SK-N-SH (cell line): Measurements from ENCODE around the gene ME3. TPM values are rescaled to one million over a fixed set of nuclear protein-coding genes. Genes with fewer than 3 reads are reported as not detected.

Source experiments
- CTCF ChIA-PET: fragments of 300-600, 350-600 bp; formaldehyde crosslinking; extraction: SDS; loops from one replicate; lab custom pipeline; 2021; lab: Yijun Ruan, JAX
- POLR2A ChIA-PET: fragments of 350-600 bp; sonication (Branson Sonifier 250); formaldehyde crosslinking; extraction: SDS; loops from one replicate; lab custom pipeline; 2020; ENCODE audit warnings: antibody characterized with exemption, inconsistent platforms; lab: Yijun Ruan, JAX
- DNase-seq: peaks from one replicate; pipeline ENCODE4 v3.0.0; 2012
- H2AFZ ChIP-seq: fragments of 200-600 bp; sonication (generic); 2 replicates; pipeline ENCODE4 v1.8.1; 2016; ENCODE audit warnings: antibody characterized with exemption, mild to moderate bottlenecking, low read depth
- H3F3A ChIP-seq: fragments of 200-600 bp; sonication (generic); replicated peaks from 2 replicates; pipeline ENCODE3; 2016; ENCODE audit warnings: antibody characterized with exemption, mild to moderate bottlenecking; ENCODE audit not compliant: insufficient read depth
- H3K27ac ChIP-seq, 2 experiments: fragments of 200-500 bp in 1 of 2; fragments of 200-600 bp in 1 of 2; sonication (Bioruptor generic) in 1 of 2; sonication (generic), shearing (Covaris generic) in 1 of 2; 2 replicates each; pipeline versions ENCODE4 v1.5.1 to v1.6.1; 2014 to 2016; ENCODE audit warnings: low read depth in 2 of 2, inconsistent platforms in 1 of 2, low read length in 1 of 2, mild to moderate bottlenecking in 1 of 2, mixed read lengths in 1 of 2
- H3K27me3 ChIP-seq: fragments of 200-600 bp; sonication (generic), shearing (Covaris generic); 2 replicates; pipeline ENCODE4 v1.6.1; 2016; ENCODE audit warnings: mixed run types; ENCODE audit not compliant: insufficient read depth
- H3K36me3 ChIP-seq, 2 experiments: fragments of 200-500 bp in 1 of 2; fragments of 200-600 bp in 1 of 2; sonication (Bioruptor generic) in 1 of 2; sonication (generic) in 1 of 2; replicated peaks in 1 of 2; 2 replicates each; pipeline versions ENCODE3 to v1.5.1; 2014 to 2016; ENCODE audit warnings: low read length in 1 of 2, mild to moderate bottlenecking in 1 of 2; ENCODE audit not compliant: insufficient read depth in 2 of 2, control insufficient read depth in 1 of 2
- H3K4me1 ChIP-seq, 2 experiments: fragments of 200-500 bp in 1 of 2; fragments of 200-600 bp in 1 of 2; sonication (Bioruptor generic) in 1 of 2; sonication (generic), shearing (Covaris generic) in 1 of 2; 2 replicates each; pipeline versions ENCODE4 v1.5.1 to v1.6.1; 2014 to 2016; ENCODE audit warnings: low read depth in 1 of 2, low read length in 1 of 2, mixed run types in 1 of 2; ENCODE audit not compliant: insufficient read depth in 2 of 2, control insufficient read depth in 1 of 2
- H3K4me2 ChIP-seq: fragments of 200-600 bp; sonication (generic), shearing (Covaris generic); 2 replicates; pipeline ENCODE4 v1.6.1; 2017; ENCODE audit warnings: mixed run types
- H3K4me3 ChIP-seq, 2 experiments: fragments of 200-500 bp in 1 of 2; fragments of 200-600 bp in 1 of 2; sonication (Bioruptor generic) in 1 of 2; sonication (generic), shearing (Covaris generic) in 1 of 2; 2 replicates each; pipeline versions ENCODE4 v1.5.1 to v1.8.1; 2014 to 2016; ENCODE audit warnings: low read depth in 2 of 2, inconsistent platforms in 1 of 2, low read length in 1 of 2, mild to moderate bottlenecking in 1 of 2, mixed read lengths in 1 of 2, moderate library complexity in 1 of 2
- H3K79me2 ChIP-seq: fragments of 200-600 bp; sonication (generic); 2 replicates; pipeline ENCODE4 v1.8.1; 2017; ENCODE audit warnings: mild to moderate bottlenecking; ENCODE audit not compliant: insufficient read depth
- H3K9ac ChIP-seq: fragments of 200-600 bp; sonication (generic); 2 replicates; pipeline ENCODE4 v1.6.1; 2017; ENCODE audit warnings: mixed run types
- H3K9me2 ChIP-seq: fragments of 200-600 bp; sonication (generic); 2 replicates; pipeline ENCODE4 v1.6.1; 2017; ENCODE audit warnings: mixed run types
- H3K9me3 ChIP-seq: fragments of 200-600 bp; sonication (generic); 2 replicates; pipeline ENCODE4 v1.6.1; 2017; ENCODE audit warnings: mixed run types, mild to moderate bottlenecking, moderate library complexity
- H4K20me1 ChIP-seq: fragments of 200-600 bp; sonication (generic); 2 replicates; pipeline ENCODE4 v1.6.1; 2017; ENCODE audit warnings: mild to moderate bottlenecking, mixed run types; ENCODE audit not compliant: insufficient read depth
- CHD2 ChIP-seq: fragments of 150-350 bp; IDR thresholded peaks from 2 replicates; pipeline ENCODE4 v1.6.1; 2018; ENCODE audit warnings: low read length; ENCODE audit not compliant: partially characterized antibody
- IRF3 ChIP-seq: fragments of 150-350 bp; IDR thresholded peaks from 2 replicates; pipeline ENCODE4 v1.6.1; 2016; ENCODE audit warnings: mild to moderate bottlenecking, low read depth, low read length
- MEF2A ChIP-seq: IDR thresholded peaks from 2 replicates; pipeline ENCODE4 v1.4.0; 2012; ENCODE audit warnings: low read depth, borderline replicate concordance
- MXI1 ChIP-seq: IDR thresholded peaks from 2 replicates; pipeline ENCODE4 v1.6.1; 2012; ENCODE audit warnings: mild to moderate bottlenecking, low read depth, low read length, improper control_type of control experiment
- NRF1 ChIP-seq: IDR thresholded peaks from 2 replicates; pipeline ENCODE4 v1.6.1; 2012; ENCODE audit warnings: low read depth, mild to moderate bottlenecking, low read length
- PBX3 ChIP-seq: IDR thresholded peaks from 2 replicates; pipeline ENCODE4; 2012
- RXRA ChIP-seq: IDR thresholded peaks from 2 replicates; pipeline ENCODE4 v1.4.0; 2012; ENCODE audit warnings: low read depth, mild to moderate bottlenecking, borderline replicate concordance
- SIN3A ChIP-seq: IDR thresholded peaks from 2 replicates; pipeline ENCODE4 v1.6.1; 2012; ENCODE audit warnings: low read depth, mild to moderate bottlenecking, low read length, moderate library complexity, borderline replicate concordance
- SMC3 ChIP-seq: IDR thresholded peaks from 2 replicates; pipeline ENCODE4 v1.6.1; 2012; ENCODE audit warnings: low read depth, low read length, improper control_type of control experiment
- TCF12 ChIP-seq: IDR thresholded peaks from 2 replicates; pipeline ENCODE4 v1.4.0; 2012
- TEAD4 ChIP-seq: IDR thresholded peaks from 2 replicates; pipeline ENCODE4 v1.4.0; 2012; ENCODE audit warnings: mild to moderate bottlenecking, borderline replicate concordance; ENCODE audit not compliant: insufficient read depth
- USF1 ChIP-seq: IDR thresholded peaks from 2 replicates; pipeline ENCODE4 v1.4.0; 2012; ENCODE audit warnings: low read depth, borderline replicate concordance
- WGBS: methylation state at CpG from one replicate; pipeline ENCODE4 v1.1.6; 2017; ENCODE audit warnings: low lambda C conversion rate; 5-methylcytosine and 5-hydroxymethylcytosine counted together
- polyA plus RNA-seq, 3 experiments: library from polyadenylated mRNA; depleted of rRNA; stranded (reverse); fragments of >200 nt; gene quantifications; 2 replicates each; pipeline ENCODE4 v1.2.3, GENCODE V29; 2012

Gene ME3
- polyA plus RNA-seq, 1 of the 3 experiments (the other 2 are of a cell fraction), result 22.0 TPM

GRCh38 chr11:86495351-86495750 is 177.1 kb downstream of the ME3 start:
- no peak overlapping the region for H2AFZ ChIP-seq

GRCh38 chr11:86492370-86493010 is 179.9 kb downstream of the ME3 start:
- Histone ChIP-seq H3K9me3 (no peaks in the 10 kb centered on the region), H3K4me3 (no peak overlapping the region), H3K36me3 (no peaks in the 10 kb centered on the region), H3K4me1 (peaks cover 0 to 3% of the 10 kb centered on the region in 2 experiments; a peak in 2 of 4 replicates), H3K9ac (no peak overlapping the region), H3K4me2 (no peak overlapping the region), H3K27me3 (no peaks in the 10 kb centered on the region), H3K79me2 (no peaks in the 10 kb centered on the region), H4K20me1 (no peaks in the 10 kb centered on the region), H3K27ac (no peak overlapping the region), H3F3A (no peaks in the 10 kb centered on the region), H2AFZ (no peak overlapping the region), H3K9me2 (no peaks in the 10 kb centered on the region)
- CTCF ChIA-PET, result interaction anchor here (0.7 to 0.8 kb wide), 2 partner anchors 84 to 378 kb away, joined by 3 read pairs; no protein-coding TSS in a partner anchor
- 98% methylated on average over 4 of the region's 4 CpGs for WGBS
- no peak for TF ChIP-seq MEF2A
- no peak for DNase-seq
- POLR2A ChIA-PET, result no interaction called here

More at GRCh38 chr11:86495351-86495750, 177.1 kb downstream of the ME3 start:
- no peaks in the 10 kb centered on the region for H3K9me2 ChIP-seq
- no peak overlapping the region for H3K4me3 ChIP-seq
- no peaks in the 10 kb centered on the region for H3K79me2 ChIP-seq
- TF ChIP-seq NRF1 (no peak), IRF3 (no peak), TEAD4 (no peak), MXI1 (no peak), TCF12 (no peak), SMC3 (no peak), RXRA (no peak), SIN3A (no peak), USF1 (no peak), PBX3 (no peak), CHD2 (no peak)
- peak; percentile 27 for DNase-seq
- H3K4me2 ChIP-seq, result no peak overlapping the region
- WGBS, result 100% methylated on average over 2 of the region's 2 CpGs
- ChIA-PET POLR2A (no interaction called here), CTCF (interaction anchor here (0.6 kb wide), 1 partner anchor 127 kb away, joined by 3 read pairs; no protein-coding TSS in a partner anchor)
- no peaks in the 10 kb centered on the region for H3K36me3 ChIP-seq
- H3K27ac ChIP-seq, result no peak overlapping the region
- no peaks in the 10 kb centered on the region for H3F3A ChIP-seq
- no peaks in the 10 kb centered on the region for H4K20me1 ChIP-seq
- no peaks in the 10 kb centered on the region for H3K27me3 ChIP-seq
- H3K4me1 ChIP-seq, result peaks cover 0 to 6% of the 10 kb centered on the region in 2 experiments; a peak in 2 of 4 replicates
- H3K9ac ChIP-seq, result no peak overlapping the region
- H3K9me3 ChIP-seq, result no peaks in the 10 kb centered on the region
